Cardiac septum (tissue), 1 donor: Measurements from ENCODE around the gene SIRT4. TPM values are rescaled to one million over a fixed set of nuclear protein-coding genes. Genes with fewer than 3 reads are reported as not detected.
"Not testable (repeated sequence)": the region's sequence is repeated elsewhere in the genome, so short reads cannot be mapped to it uniquely, and the experiment has no call there.

Source experiments
- DNase-seq: peaks from one replicate; pipeline ENCODE4 v3.0.0-alpha.2; 2020; ENCODE audit warnings: low spot score
- intact Hi-C: fragments of 100-400 bp; cut with DNase I; formaldehyde crosslinking; loops from one replicate; pipeline ENCODE4 v1.14.0; 2022
- total RNA-seq: library from RNA; stranded (reverse); fragmentation: NEBNext Ultra II Directional; extraction: Animal tissue kit (Norgen Biotek cat#: 25700); gene quantifications from one replicate; pipeline ENCODE4 v1.2.1, GENCODE V29; 2021
- donor health status: DM: no; HTN: no; CAD: no.

SIRT4 gene
- total RNA-seq, 1 donor from 2014 or later = 2.4 TPM

DNA sequence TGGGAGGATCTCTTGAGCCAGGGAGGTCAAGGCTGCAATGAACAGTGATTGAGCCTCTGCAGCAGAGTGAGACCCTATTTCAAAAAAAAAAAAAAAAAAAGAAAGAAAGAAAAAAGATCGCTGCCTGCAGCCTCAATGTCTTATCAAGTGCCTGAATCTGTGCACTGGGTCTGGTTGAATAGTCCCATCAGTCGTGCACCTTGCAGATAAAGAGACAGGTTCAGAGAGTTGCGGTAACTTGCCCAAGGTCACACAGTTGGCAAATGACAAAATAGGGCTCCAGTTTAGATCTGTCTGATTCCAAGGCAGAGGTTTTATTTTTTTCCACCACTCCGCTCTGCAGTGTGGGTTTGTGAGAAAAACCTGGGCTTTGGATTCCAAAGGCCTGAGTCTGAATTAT lies 26.1 kb downstream of the SIRT4 start:
- intact Hi-C loops = no loop called here
- DNase-seq = no peak

DNA sequence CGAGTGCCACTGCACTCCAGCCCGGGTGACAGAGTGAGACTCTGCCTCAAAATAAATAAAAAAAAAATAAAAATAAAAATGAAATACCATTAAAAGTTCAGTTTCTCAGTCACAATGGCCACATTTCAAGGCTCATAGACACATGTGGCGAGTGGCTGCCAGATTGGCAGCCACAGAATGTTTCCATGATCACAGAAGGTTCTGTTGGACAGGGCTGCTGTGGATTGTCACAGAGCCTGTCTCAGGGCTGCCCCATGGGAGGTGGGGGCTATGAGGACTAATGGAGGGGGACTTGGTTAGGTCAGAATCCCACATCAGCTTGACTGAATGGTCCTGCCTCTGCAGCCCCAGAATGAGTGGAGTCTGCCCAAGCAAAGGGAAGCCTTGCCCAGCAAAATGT lies 29.3 kb downstream of the SIRT4 start:
- intact Hi-C loops = no loop called here
- no peak for DNase-seq

DNA sequence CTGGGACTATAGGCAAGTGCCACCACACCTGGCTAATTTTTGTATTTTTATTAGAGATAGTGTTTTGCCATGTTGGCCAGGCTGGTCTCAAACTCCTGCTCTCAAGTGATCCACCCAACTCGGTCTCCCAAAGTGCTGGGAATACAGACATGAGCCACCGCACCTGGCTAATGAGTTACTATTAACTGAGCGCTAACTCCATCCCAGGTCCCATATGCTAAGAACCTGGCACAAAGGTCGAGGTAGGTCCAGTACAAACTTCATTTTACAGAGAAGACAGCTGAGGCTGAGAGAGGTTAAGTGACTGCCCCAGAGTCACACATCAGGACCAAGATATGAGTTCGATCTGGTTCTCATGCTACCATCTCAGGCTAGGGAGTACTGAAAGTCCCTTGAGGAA lies 29.9 kb downstream of the SIRT4 start:
- no peak for DNase-seq
- intact Hi-C loops = no loop called here

DNA sequence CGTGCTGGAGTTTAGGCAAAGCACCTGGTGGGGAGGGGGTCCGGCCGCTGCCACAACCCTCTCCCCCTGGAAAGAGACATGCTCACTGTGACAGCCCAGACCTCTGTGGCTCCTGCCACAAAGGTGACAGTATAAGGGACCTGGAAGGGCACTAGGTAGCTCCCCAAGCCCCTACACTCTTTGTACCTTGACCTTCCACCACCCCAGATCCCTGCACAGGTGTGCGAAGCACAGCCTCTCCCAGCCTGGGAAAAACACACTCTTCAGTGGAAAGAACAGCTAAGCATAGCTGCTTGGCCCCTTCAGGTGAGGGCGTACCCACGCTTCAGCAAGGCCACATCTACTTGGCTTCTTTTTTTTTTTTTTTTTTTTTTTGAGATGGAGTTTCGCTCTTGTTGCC lies 30.4 kb downstream of the SIRT4 start:
- intact Hi-C loops = no loop called here
- no peak for DNase-seq

DNA sequence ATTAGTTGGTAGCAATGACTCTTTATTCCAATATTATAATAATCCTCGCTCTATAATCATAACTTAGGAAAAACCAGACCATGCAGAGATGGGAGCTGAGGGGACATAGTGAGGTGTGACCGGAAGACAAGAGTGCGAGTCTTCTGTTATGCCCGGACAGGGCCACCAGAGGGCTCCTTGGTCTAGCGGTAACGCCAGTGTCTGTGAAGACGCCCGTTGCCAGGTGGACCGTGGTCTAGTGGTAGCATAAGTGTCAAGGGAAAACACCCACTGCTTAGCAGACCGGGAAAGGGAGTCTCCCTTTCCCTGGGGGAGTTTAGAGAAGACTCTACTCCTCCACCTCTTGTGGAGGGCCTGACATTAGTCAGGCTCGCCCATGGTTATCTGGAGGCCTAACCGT lies 33.3 kb downstream of the SIRT4 start:
- intact Hi-C loops, DNase-seq: not testable (repeated sequence)

DNA sequence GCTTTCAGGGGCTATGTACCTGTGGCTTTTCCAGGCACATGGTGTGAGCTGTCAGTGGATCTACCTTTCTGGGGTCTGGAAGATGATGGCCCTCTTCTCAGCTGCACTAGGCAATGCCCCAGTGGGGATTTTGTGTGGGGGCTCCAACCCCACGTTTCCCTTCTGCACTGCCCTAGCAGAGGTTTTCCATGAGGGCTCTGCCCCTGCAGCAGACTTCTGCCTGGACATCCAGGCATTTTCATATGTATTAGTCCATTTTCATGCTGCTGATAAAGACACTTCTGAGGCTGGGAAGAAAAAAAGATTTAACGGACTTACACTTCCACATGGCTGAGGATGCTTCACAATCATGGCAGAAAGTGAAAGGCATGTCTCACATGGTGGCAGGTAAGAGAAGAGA lies 34.3 kb downstream of the SIRT4 start:
- DNase-seq, intact Hi-C loops: not testable (repeated sequence)

DNA sequence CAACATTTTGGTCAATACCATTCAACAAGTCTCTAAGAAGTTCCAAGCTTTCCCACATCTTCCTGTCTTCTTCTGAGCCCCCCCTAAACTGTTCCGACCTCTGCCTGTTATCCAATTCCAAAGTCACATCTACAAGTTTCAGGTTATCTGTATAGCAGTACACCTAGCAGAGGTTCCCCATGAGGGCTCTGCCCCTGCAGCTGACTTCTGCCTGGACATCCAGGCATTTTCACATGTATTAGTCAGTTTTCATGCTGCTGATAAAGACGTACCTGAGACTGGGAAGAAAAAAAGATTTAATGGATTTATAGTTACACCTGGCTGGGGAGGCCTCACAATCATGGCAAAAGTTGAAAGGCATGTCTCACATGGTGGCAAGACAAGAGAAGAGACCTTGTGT lies 35.6 kb downstream of the SIRT4 start:
- intact Hi-C loops = no loop called here
- DNase-seq = no peak

DNA sequence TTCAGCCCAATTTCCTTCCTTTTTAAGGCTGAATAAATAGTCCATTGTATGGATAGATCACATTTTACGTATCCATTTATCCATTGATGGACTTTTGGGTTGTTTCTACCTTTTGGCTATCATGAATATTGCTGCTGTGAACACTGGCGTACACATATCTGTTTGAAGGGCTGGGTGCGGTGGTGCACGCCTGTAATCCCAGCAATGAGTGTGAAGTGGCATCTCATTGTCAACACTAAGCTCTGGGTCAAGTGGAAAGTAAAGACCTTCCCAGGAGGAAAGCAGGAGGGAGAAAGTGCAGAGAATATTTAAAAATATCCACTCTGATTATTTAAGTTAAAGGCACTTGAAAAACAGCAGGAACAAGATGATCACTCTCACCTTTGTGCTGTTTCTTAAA lies 37.1 kb downstream of the SIRT4 start:
- intact Hi-C loops = no loop called here
- DNase-seq = no peak

DNA sequence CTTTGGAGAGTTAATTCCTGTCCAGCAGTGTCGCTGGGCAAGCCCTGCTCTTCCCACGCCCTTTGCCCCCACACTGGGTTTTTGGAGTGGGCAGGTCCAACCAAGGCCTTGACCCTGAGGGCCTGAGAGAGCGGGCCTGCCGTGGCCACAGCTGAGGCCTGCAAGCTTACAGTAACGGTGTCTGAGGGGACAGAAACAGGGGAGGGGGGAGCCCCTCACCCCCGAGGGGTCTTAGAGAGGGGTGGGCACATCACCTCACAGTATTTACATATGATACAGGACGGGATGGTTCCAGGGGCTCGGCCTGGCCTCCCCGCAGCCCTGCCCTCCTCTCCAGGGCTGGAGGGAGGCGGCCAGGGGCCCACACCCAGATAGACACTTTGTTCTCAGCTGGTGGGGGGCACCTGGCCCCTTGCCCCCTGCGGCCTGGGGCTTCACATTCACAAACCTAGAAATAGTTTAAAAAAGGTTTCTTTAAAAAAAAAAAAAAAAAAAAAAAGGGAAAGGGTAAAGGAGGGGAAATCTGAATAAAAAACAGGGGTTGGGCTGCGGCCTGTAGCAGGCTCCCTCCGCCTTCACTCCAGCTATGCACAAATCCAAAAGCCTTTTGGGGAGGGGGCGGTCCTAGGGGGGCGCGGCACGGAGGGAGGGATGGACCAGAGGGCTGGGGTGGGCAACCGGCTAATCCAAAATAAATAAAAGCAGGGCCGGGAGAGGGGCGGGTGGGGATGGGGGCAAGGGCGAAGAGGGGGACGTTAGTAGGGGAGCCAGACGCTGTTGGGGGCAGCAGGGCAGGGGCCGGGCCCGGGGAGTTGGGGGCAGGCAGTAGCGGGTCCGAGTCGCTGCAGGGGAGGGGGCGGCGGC lies 40.3 kb downstream of the SIRT4 start:
- DNase-seq = no peak
- intact Hi-C loops = no loop called here

DNA sequence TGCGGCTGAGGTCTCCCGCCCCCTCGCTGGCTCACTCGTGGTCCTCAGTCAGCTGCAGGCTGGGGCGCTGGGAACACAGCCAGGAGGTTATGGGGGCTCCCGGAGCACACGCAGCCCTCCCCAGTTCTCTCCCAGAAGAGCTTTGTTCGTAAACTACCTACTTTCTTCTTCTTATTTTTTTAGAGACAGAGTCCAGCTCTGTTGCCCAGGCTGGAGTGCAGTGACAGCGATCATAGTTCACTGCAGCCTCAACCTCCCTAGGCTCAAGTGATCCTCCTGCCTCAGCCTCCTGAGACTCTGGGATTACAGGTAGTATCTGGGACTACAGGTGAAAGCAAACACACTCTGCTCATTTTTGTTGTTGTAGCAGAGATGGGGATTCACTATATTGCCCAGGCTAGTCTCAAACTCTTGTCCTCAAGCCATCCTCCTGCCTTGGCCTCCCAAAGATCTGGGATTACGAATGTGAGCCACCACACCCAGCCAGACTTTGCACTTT lies 41.0 kb downstream of the SIRT4 start:
- intact Hi-C loops = no loop called here
- DNase-seq = no peak

DNA sequence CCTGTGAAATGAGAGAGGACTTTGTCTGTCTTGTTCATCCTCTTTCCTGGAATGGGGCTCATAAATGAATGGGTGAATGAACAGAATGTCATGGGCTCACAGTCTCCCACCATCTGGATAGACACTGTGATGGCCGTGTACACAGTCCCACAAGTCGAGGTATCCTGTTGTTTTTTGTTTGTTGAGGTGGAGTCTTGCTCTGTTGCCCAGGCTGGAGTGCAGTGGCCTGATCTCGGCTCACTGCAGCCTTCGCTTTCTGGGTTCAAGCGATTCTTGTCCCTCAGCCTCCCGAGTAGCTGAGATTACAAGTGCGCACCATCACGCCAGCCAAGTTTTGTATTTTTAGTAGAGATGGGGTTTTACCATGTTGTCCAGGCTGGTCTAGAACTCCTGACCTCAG lies 41.6 kb downstream of the SIRT4 start:
- intact Hi-C loops = no loop called here
- no peak for DNase-seq

DNA sequence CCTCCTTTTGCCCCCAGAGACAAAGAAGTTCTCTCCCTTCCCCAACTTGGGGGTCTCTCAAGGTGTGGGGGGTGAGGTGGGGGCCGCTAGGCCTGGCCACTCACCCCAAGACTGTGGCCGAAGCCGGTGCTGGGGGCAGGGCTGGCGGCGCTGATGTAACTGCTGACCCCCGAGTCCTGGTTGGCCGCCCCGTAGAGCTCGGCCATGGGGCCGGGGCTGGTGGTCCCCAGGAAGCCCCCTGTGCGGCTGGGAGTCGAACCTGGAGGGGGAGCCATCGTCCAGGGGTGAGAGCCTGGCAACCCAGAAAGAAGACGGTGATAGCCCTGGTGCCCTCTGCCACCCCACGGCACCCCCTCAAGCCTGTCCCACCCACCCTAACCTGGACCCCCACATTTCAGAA lies 43.9 kb downstream of the SIRT4 start:
- DNase-seq = no peak
- intact Hi-C loops = no loop called here

DNA sequence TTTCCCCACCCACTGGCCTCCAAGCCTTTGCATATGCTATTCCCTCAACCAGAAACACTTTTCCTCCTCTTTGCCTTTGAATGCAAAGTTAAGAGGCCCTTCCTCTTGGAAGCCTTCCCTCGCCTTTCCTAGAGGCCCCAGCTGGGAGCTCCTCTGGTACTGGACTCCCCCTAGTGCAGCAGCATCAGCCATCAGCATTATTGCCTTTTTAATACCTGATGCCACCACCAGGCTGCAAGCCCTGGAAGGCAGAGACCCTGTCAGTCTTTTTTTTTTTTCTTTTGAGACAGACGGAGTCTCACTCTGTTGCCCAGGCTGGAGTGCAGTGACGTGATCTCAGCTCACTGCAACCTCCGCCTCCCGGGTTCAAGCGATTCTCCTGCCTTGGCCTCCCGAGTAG lies 44.6 kb downstream of the SIRT4 start:
- intact Hi-C loops = no loop called here
- DNase-seq = no peak

DNA sequence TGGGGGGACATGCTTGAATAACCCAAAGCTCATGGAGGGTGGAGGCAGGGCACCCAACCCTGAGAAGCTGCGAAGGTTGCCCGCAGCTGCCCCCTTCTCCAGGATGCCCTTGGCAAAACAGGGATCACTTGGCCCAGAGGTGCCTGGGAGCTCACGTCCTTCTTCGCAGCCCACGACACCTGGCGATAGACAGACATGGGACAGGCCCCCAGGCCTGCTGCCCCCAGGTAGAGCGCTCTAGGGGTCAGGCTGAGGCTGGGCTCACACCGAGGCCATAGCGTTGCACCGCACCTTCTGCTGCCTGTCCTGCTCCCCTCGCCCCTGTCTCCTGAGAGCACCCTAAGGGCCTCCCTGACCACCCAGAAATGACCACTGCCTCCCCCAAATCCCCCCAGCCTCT lies 45.6 kb downstream of the SIRT4 start:
- DNase-seq = no peak
- intact Hi-C loops = no loop called here

DNA sequence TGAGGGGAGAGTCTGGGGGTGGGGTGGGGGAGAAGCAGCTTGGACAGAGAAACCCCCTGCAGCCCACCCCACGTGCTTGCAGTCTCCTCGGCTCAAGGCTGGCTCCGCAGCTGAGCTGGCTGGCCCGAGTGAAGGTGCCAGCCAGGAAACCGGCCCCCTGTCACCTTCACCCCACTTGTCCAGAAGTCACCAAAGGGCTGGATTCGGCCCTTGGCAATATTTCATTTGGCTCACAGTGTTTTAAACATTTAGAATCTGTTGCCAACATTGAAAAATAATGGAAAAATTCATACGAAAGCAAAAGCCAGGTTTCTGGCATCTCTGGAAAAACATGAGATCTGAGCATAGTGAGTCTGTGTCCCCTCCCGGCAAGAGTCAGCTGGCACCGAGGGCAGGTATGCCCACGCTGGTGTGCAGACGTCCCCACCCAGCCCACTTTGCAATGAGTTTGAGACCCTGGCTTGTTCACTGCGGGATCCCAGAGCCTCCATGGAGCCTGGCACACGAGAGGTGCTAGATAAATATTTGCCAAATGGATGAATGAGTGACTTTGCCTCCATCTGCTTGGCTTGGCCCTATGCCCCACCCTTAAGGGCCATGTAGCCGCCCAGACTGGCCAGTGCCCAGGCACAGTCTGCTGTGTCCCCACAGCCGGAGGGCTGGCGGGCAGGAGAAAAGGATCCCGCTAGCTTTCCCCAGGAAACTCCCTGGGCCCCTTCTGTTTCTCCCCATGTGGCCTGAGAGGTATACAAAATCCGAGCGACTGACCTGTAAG lies 48.6 kb downstream of the SIRT4 start:
- intact Hi-C loops = no loop called here
- no peak for DNase-seq

DNA sequence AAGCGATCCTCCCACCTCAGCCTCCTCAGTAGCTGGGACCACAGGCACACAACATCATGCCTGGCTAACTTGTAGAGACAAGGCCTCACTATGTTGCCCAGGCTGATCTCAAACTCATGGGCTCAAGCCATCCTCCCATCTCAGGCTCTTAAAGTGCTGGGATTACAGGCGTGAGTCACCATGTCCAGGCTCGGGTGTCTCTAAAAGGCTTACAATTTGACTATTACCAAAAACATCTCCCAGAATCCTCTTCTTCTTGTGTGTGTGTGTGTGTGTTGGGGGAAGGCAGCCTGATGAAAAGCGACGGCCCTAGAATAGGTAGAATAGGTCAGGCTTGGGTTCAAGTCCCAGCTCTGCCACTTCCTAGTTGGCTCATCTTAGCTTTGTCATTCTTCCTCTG lies 50.0 kb downstream of the SIRT4 start:
- intact Hi-C loops = no loop called here
- DNase-seq = no peak

DNA sequence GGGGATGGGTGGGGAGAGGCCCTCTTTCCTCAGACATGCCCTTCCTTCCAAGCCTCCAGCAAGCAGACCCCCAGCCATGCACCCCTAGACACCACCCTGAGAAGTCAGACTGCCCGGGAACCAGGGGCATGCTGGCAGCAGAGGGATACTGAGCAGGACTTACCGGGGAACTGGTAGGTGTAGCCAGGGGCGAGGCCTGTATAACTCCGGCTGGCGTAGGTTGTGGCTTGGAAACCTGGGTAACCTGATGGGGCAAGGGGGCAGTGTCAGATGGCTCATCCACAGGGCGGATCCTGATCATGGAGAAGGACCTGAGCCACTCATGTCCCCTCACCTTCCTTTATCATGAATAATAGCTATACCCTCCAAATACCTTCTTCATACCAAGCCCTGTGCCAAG lies 51.0 kb downstream of the SIRT4 start:
- intact Hi-C loops = no loop called here
- DNase-seq = no peak

DNA sequence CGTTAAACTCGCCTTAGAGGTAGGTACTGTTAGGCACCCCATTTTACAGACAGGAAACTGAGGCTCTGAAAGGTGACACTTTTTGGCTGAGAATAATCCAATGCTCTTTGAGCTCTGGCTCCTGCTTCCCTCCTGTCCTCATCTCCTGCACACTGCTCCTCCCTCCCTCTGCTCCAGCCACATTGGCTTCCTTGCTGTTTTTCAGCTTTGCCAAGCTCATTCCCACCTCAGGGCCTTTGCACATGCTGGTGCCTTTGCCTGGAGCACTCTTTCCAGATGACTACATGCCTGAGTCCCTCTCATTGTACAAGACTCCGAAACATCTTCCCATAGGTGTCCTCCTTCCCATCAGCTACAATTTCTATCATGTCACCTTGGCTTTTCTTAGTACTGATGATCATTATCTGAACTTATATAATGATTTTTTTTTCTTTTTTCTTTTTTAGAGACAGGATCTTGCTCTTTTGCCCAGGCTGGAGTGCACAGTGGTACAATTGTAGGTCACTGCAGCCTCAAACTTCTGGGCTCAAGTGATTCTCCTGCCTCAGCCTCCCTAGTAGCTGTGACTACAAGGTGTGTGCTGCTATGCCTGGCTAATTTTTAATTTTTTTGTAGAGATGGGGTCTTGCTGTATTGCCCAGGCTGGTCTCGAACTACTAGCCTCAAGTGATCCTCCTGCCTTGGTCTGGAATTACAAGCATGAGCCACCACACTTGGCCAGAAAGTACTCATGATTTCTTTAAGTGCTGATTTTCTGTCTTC lies 51.6 kb downstream of the SIRT4 start:
- intact Hi-C loops = no loop called here
- DNase-seq = no peak

DNA sequence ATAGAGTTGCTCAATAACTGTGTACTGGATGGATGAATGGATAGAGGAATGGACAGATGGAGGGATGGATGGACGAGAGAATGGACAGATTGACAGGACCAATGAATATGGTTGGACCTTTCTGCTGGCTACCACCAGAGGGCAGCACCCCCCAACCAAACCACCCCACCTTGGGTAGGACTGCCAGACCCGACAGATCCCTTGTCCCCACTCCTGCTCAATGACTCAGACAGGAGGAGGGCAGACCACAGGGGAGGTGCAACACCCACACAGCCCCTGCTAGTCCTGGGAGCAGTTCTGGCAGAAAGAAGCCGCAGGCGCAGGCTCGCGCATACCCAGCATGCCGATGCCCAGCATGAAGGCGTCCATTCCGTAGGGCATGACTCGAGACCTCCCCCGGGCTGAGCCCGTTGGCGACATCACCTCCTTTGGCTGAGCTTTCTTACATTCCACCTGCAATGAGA lies 54.5 kb downstream of the SIRT4 start:
- intact Hi-C loops = loop anchor here (1.0 kb wide), 1 partner anchor 74 kb away; no protein-coding TSS in a partner anchor
- peak; percentile 89 for DNase-seq

DNA sequence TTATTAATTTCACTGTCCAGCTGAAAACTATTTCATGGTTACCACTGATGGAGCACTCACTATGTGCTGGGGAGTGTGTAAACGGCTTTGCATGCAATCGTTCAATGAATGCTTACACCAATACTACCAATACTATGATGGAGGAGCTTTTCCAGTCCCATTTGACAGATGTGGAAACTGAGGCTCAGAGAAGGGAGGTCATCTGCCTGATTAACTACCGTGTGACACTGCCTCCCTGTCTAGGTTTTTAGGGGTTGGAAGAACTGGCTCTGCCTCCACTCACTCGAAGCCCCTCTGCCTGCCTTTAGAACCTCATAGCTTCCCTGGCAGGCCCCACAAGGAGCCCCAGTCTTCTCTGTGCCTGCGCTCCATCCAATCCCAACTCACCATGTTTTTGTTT lies 55.0 kb downstream of the SIRT4 start:
- DNase-seq = no peak
- intact Hi-C loops = no loop called here
